Adrenal gland (tissue), 12 donors: ENCODE measurements around the gene CRYBG2. TPM values are rescaled to one million over a fixed set of nuclear protein-coding genes. Genes with fewer than 3 reads are reported as not detected.

Experiments used
- DNase-seq, 7 donors: peaks; one replicate each; pipeline ENCODE4 v3.0.0-alpha.2; 2019 to 2020
- H3K27ac ChIP-seq, 5 donors: fragments of 200-600 bp; sonication (generic) in 4 of 5; 1 replicate in 3 of 5; 2 replicates in 2 of 5; pipeline versions ENCODE4 v1.5.1 to v1.8.0; 2016 to 2020; ENCODE audit warnings: mild to moderate bottlenecking in 1 of 5
- H3K27me3 ChIP-seq: fragments of 200-600 bp; 2 replicates; pipeline ENCODE4 v1.8.0; 2021
- H3K36me3 ChIP-seq, 2 donors: fragments of 200-600 bp; replicated peaks in 1 of 2; 1 replicate in 1 of 2; 2 replicates in 1 of 2; pipeline versions ENCODE4 v1.5.1 to v1.8.0; 2018 to 2022
- H3K4me1 ChIP-seq, 2 donors: fragments of 200-600 bp; replicated peaks in 1 of 2; 1 replicate in 1 of 2; 2 replicates in 1 of 2; pipeline versions ENCODE4 v1.5.1 to v1.8.0; 2018 to 2021
- H3K4me3 ChIP-seq, 4 donors: fragments of 200-600 bp; sonication (generic) in 3 of 4; one replicate each; pipeline ENCODE4 v1.5.1; 2016 to 2018
- H3K9me3 ChIP-seq, 3 donors: fragments of 200-600 bp; sonication (generic) in 1 of 3; replicated peaks in 1 of 3; 1 replicate in 2 of 3; 2 replicates in 1 of 3; pipeline versions ENCODE4 v1.5.1 to v1.8.0; 2016 to 2021
- POLR2A ChIP-seq, 2 donors: fragments of 450-650 bp; IDR thresholded peaks; one replicate each; pipeline ENCODE4 v1.6.1; 2017; ENCODE audit warnings: antibody characterized with exemption in 2 of 2, mild to moderate bottlenecking in 2 of 2, moderate library complexity in 1 of 2
- WGBS, 4 donors: extraction: QIAGEN DNeasy Blood & Tissue Kit in 2 of 4; methylation state at CpG; one replicate each; pipeline versions ENCODE4 v1.1.5 to v1.1.7; 2013 to 2017; 5-methylcytosine and 5-hydroxymethylcytosine counted together
- intact Hi-C, 2 donors: fragments of 100-400 bp; cut with DNase I; formaldehyde crosslinking; loops; one replicate each; pipeline versions ENCODE4 v1.14.1 to v1.15.0; 2022 to 2023
- polyA plus RNA-seq, 3 donors: library from polyadenylated mRNA; stranded (reverse); fragments of 200-250 nt in 2 of 3; fragments of 350-450 nt in 1 of 3; fragmentation: Illumina TruSeq in 1 of 3; extraction: RNeasy Lipid Tissue Mini Kit (QIAGEN cat#74804) in 1 of 3; gene quantifications; one replicate each; pipeline ENCODE4 v1.2.3, GENCODE V29; 2013 to 2014
- total RNA-seq, 9 donors: library from RNA; depleted of rRNA in 4 of 9; stranded (reverse); fragments of >200 nt in 4 of 9; fragments of 120-200 nt in 1 of 9; fragmentation: NEBNext Ultra II Directional in 1 of 9; extraction: Animal tissue kit (Norgen Biotek cat#: 25700) in 1 of 9; gene quantifications; one replicate each; pipeline versions ENCODE4 v1.1.0 to v1.2.4, GENCODE V29; 2013 to 2023
- TF ChIP-seq, protein P1 (sequence below), 6 experiments: fragments of 450-650 bp in 4 of 6; fragments of 200-600 bp in 2 of 6; sonication (generic) in 1 of 6; IDR thresholded peaks; 1 replicate in 5 of 6; 2 replicates in 1 of 6; pipeline versions ENCODE4 v1.5.1 to v1.8.0; 2016 to 2021; ENCODE audit warnings: antibody characterized with exemption in 6 of 6, mild to moderate bottlenecking in 2 of 6, moderate library complexity in 1 of 6
- donor health status: healthy with polysubstance abuse.
- donor health status: Bipolar disorder and iron deficiency.
- donor health status: DM: yes; HTN: yes; CAD: no.
- donor health status: DM: no; HTN: no; CAD: no.
- donor health status: DM: no; HTN: no; CAD: no.
- donor health status: DM: yes; HTN: yes; CAD: no.

CRYBG2 gene
- total and polyA plus RNA-seq, 12 donors, result 0.17 to 0.48 (median 0.20) TPM; not detected in 9

DNA sequence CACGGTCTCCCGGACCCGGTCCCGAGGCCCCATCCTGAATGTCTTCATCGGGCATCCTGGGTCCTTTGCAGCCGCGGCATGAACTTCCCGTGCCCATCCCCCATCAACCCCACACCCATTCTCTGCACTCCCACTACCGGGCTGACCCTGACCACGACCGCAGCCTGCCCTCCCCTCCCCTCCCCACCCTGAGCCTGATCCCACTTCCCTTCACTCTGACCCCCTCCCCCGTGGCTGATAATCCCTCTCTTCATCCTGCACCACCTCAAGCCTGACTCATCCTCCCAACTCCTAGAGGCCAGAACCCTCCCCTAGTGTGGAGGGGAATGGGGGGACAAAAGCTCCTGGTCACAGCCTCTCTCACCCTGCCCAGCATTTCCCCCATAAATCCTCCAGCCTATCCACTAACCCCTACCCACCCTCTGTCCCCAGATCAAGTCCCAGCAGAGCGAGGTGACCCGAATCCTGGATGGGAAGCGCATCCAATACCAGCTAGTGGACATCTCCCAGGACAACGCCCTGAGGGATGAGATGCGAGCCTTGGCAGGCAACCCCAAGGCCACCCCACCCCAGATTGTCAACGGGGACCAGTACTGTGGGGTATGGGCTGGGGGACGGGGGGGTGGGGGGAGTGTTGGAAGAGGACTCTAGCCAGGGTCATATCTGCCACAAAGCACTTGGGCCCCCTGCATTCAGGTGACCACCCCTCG lies 73.4 kb downstream of the CRYBG2 start:
- H3K9me3 ChIP-seq, result no peaks in the 10 kb centered on the region
- peaks cover 14 to 48% of the 10 kb centered on the region in 2 donors for H3K4me1 ChIP-seq
- DNase-seq, result peak in 2 of 7 donors; percentile 38 to 68
- peak overlapping the region in 3 of 4 donors; percentile 77 to 87 (median 80) for H3K4me3 ChIP-seq
- 26 to 31% (median 28%) methylated on average over 7 to 20 of the region's 20 CpGs for WGBS, 4 donors
- peak overlapping the region; percentile 52 to 97 (median 83) for H3K27ac ChIP-seq
- intact Hi-C loops, result loop anchor here in 1 of 2 donors (5.0 kb wide), 1 partner anchor 42 kb away; no protein-coding TSS in a partner anchor
- TF ChIP-seq POLR2A (IDR thresholded peaks at IDR 0.05), result no peak
- TF ChIP-seq, protein P1, sequence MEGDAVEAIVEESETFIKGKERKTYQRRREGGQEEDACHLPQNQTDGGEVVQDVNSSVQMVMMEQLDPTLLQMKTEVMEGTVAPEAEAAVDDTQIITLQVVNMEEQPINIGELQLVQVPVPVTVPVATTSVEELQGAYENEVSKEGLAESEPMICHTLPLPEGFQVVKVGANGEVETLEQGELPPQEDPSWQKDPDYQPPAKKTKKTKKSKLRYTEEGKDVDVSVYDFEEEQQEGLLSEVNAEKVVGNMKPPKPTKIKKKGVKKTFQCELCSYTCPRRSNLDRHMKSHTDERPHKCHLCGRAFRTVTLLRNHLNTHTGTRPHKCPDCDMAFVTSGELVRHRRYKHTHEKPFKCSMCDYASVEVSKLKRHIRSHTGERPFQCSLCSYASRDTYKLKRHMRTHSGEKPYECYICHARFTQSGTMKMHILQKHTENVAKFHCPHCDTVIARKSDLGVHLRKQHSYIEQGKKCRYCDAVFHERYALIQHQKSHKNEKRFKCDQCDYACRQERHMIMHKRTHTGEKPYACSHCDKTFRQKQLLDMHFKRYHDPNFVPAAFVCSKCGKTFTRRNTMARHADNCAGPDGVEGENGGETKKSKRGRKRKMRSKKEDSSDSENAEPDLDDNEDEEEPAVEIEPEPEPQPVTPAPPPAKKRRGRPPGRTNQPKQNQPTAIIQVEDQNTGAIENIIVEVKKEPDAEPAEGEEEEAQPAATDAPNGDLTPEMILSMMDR (IDR thresholded peaks at IDR 0.05), result no peak
- no peaks in the 10 kb centered on the region for H3K27me3 ChIP-seq
- H3K36me3 ChIP-seq, result no peaks in the 10 kb centered on the region

DNA sequence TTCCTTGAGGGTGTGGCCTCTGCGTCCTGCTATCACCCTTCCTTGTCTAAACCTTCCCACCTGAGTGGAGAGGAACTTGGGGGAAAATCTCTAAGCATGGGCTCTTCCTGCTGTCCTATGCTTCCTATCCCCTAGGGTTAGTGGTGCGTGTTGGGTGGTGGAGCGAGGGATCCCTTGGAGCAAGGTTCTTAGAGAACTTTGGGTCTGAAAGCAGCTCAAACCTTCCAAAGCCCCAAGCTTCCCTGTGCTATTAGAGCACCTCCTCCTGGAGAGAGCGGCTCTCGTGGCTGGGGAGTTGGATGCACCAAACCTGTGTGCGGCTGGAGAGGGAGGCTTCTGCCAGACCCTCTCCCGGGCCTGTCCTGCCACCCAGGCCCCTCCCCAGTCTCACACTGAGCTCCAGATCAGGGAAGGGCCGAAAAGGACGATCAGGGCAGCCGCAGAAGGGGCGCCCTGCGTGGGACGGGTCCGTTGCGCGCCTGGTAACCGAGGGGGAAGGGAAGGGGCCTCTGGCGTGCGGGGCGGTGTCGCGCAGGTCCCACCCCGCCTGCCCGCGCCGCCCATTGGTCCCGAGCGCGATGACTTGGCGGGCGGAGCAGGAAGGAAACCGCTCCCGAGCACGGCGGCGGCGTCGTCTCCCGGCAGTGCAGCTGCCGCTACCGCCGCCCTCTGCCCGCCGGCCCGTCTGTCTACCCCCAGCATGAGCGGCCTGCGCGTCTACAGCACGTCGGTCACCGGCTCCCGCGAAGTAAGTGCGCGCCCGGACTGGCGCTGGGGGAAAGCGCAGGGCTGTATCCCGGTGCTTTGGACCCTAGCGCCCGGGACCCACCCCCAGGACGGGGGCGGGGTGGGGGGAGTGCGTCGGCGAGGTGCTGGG lies 74.2 kb downstream of the CRYBG2 start, which contains the start of gene SH3BGRL3:
TSS of gene SH3BGRL3 (plus strand) at position 631 of the 877 bp plus-strand sequence. CDS start at position 701, 70 bp downstream.
- TF ChIP-seq POLR2A (IDR thresholded peaks at IDR 0.05), result peak; percentile 78 to 91
- TF ChIP-seq, protein P1 (IDR thresholded peaks at IDR 0.05), result peak in 4 of 6 experiments; percentile 21 to 29 (median 25)
- Histone ChIP-seq H3K27ac (peak within 1 kb of the TSS; percentile 52 to 97 (median 83)), H3K9me3 (no peaks in the 10 kb centered on the region), H3K36me3 (no peaks in the 10 kb centered on the region), H3K27me3 (no peaks in the 10 kb centered on the region), H3K4me1 (peaks cover 14 to 47% of the 10 kb centered on the region in 2 donors), H3K4me3 (peak within 1 kb of the TSS in 3 of 4 donors; percentile 77 to 87 (median 80))
- intact Hi-C loops, result loop anchor here in 1 of 2 donors (5.0 kb wide), 1 partner anchor 43 kb away; no protein-coding TSS in a partner anchor
- DNase-seq, result peak; percentile 83 to 91 (median 87)
- 2 to 49% (median 5%) methylated on average over 3 to 66 of the region's 66 CpGs for WGBS, 4 donors

DNA sequence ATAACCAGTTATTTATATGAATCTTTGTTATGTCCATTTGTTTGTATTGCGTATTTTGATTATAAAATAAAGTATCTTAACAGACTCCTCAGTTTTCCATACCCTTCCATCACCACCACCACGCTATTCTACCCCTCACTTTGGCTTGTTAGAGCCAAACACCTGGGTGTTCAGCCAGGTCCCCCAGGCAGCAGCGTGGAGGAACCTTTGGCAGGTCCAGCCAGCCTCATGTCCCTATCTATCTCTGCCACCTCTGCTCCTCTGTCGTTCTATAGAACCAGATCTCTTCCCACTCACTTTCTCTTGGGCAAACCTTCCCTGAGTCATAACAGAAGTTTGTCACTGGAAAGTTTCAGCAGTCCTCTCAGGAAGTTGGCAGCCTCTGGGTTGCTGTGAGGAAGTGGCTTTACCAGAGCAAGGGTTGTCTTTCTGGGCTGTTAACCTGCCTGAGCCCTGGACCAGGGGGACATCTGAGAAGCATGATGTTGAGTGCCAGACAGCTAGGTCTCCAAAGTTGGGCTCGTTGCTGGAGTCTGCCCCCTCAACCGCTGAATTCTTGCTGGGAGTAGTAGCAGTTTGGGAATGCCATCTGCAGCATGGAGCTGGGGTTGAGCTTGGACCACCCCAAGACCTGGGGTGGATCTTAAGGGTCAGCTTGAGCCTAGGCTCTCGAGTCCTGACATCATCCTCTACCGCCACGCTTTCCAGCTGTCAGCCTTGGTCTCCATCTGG lies 75.0 kb downstream of the CRYBG2 start:
- Histone ChIP-seq H3K36me3 (no peaks in the 10 kb centered on the region), H3K9me3 (no peaks in the 10 kb centered on the region), H3K27me3 (no peaks in the 10 kb centered on the region), H3K27ac (peak overlapping the region; percentile 35 to 97 (median 83)), H3K4me3 (peak overlapping the region in 1 of 4 donors; percentile 87), H3K4me1 (peaks cover 14 to 39% of the 10 kb centered on the region in 2 donors)
- intact Hi-C loops, result no loop called here
- 55 to 67% (median 60%) methylated on average over 7 to 9 of the region's 9 CpGs for WGBS, 4 donors
- TF ChIP-seq, protein P1 (IDR thresholded peaks at IDR 0.05), result no peak
- TF ChIP-seq POLR2A (IDR thresholded peaks at IDR 0.05), result peak; percentile 13 to 21
- DNase-seq, result peak in 3 of 7 donors; percentile 44 to 67 (median 54)
